HEK293T (cell line): ENCODE measurements around the gene PDZK1IP1.

Source experiments
- ARNT ChIP-seq: fragments of 450-650 bp; IDR thresholded peaks from 2 replicates; pipeline ENCODE4 v1.6.1; 2017; ENCODE audit warnings: mild to moderate bottlenecking
- FOXA1 ChIP-seq: fragments of 450-650 bp; IDR thresholded peaks from 2 replicates; pipeline ENCODE4 v1.6.1; 2016; ENCODE audit warnings: mild to moderate bottlenecking
- FOXK2 ChIP-seq: fragments of 450-650 bp; IDR thresholded peaks from 2 replicates; pipeline ENCODE4 v1.6.1; 2016; ENCODE audit warnings: mild to moderate bottlenecking
- LEF1 ChIP-seq: fragments of 450-650 bp; IDR thresholded peaks from 2 replicates; pipeline ENCODE4 v1.6.1; 2017; ENCODE audit warnings: mild to moderate bottlenecking, borderline replicate concordance
- NFRKB ChIP-seq: fragments of 450-650 bp; IDR thresholded peaks from 2 replicates; pipeline ENCODE4 v1.6.1; 2016; ENCODE audit warnings: mild to moderate bottlenecking, moderate library complexity
- SP1 ChIP-seq: fragments of 450-650 bp; IDR thresholded peaks from 2 replicates; pipeline ENCODE4 v1.6.1; 2017
- TARDBP ChIP-seq: fragments of 450-650 bp; IDR thresholded peaks from 2 replicates; pipeline ENCODE4 v1.6.1; 2016

DNA sequence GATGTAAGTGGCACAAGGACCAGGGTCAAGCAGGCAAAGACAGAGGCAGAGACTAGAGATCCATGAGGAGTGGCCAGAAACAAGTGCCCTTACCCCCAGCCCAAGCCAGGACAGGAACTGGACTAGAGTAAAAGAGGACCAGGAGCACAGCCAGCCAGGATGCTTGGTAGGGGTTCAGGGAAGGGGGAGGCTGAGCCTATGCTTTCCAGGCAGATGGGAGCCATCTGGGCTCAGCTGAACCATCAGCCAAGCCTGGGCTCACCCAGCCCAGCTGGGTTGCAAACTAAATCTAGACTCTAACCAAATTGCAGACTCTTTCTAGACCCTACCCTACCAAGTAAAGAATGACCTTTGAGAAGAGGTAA, 15.2 kb downstream of the PDZK1IP1 start:
- TF ChIP-seq FOXK2 (no peak), TARDBP (no peak), FOXA1 (no peak), NFRKB (no peak), SP1 (no peak), ARNT (no peak), LEF1 (no peak)
